Erythroblast (primary cell): Measurements from ENCODE around the gene SPRN.

Source experiments
- GATA1 ChIP-seq: IDR thresholded peaks from 2 replicates; pipeline ENCODE4 v1.6.1; 2011; ENCODE audit warnings: low read depth, mild to moderate bottlenecking, control low read depth, low read length, moderate library complexity
- POLR2A ChIP-seq: IDR thresholded peaks from 2 replicates; pipeline ENCODE4 v1.6.1; 2011; ENCODE audit warnings: mild to moderate bottlenecking, low read length

DNA sequence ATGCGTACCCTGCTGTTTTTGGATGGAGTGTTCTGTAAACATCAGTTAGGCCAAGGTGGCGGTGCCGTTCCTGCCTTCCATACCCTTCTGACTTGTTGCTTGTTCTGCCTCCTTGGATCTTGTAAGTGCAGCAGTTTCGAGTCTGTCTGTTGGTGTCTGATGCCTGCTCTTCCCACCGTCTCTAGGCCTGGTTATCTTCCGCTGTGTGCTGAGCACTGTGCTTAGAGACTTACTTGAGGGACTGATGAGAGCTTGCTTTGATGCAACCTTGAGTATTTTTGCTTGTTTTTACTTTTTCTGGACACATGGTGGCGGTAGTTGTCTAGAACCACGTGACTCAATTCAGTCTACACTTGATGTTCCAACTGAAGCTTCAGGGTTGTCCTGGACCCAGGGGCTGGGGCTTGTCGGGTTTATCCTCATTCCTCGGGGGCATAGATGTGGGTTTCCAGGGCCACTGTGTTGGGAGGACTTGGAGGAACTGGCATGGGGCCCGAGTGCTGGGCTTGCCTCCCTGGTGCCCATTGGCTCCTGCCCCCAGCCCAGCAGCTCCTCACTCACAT lies 14.4 kb upstream of the SPRN start:
- TF ChIP-seq POLR2A (no peak), GATA1 (no peak)
